ENCODE data around the gene ST6GALNAC3. TPM values are rescaled to one million over a fixed set of nuclear protein-coding genes. Genes with fewer than 3 reads are reported as not detected.

Gene ST6GALNAC3
- total RNA-seq, 1 experiment from 2014 or later = 0.03 TPM

GRCh38 chr1:76029331-76029730 lies 45.2 kb upstream of the ST6GALNAC3 start:
- POLR2A ChIA-PET = no interaction called here
- H3K4me1 ChIP-seq (ENCODE audit: control insufficient read depth, insufficient read depth, low read length) = no peaks in the 10 kb centered on the region
- no peak overlapping the region for H3K27ac ChIP-seq (ENCODE audit: low read length)
- DNase-seq (ENCODE audit: low read depth, low spot score) (no peak), ATAC-seq (no peak)
- in situ Hi-C loops (cut with HindIII; ENCODE audit: low pct_unique_long_range_greater_than_20kb, low sequenced_read_pairs) = no loop called here
- no peaks in the 10 kb centered on the region for H3K36me3 ChIP-seq (ENCODE audit: control insufficient read depth, insufficient read depth, low read length)
- TF ChIP-seq POLR2AphosphoS5 (IDR thresholded peaks at IDR 0.05; ENCODE audit: low read depth, low read length) = no peak
- no peak for TF ChIP-seq CTCF (IDR thresholded peaks at IDR 0.05)
- TF ChIP-seq TCF7L2 (IDR thresholded peaks at IDR 0.05; ENCODE audit: low read depth, low read length) = no peak
- no peak for TF ChIP-seq SIN3A (IDR thresholded peaks at IDR 0.05; ENCODE audit: borderline replicate concordance, insufficient read depth, low read depth, low read length)
- no peak for TF ChIP-seq REST (IDR thresholded peaks at IDR 0.05; ENCODE audit: insufficient read depth in 1 of 2, low read depth in 2 of 2, low read length in 1 of 2)
- no TSS peak for BruUV-seq (replicated peaks)
- no peaks in the 10 kb centered on the region for H3K9me3 ChIP-seq (ENCODE audit: control insufficient read depth, insufficient read depth, low read depth, low read length)
- intact Hi-C loops (cut with micrococcal nuclease; ENCODE audit: unreplicated experiment) = no loop called here
- CTCF ChIA-PET = no interaction called here
- H3K27me3 ChIP-seq (ENCODE audit: control insufficient read depth, insufficient read depth, low read length) = peaks cover 2% of the 10 kb centered on the region; the same call in 1 of the 2 replicates
- no peak overlapping the region for H3K4me3 ChIP-seq (ENCODE audit: low read depth in 2 of 2, low read length in 2 of 2)

GRCh38 chr1:76031496-76031895 lies 43.0 kb upstream of the ST6GALNAC3 start:
- ATAC-seq = no peak

GRCh38 chr1:76033800-76034475 lies 40.6 kb upstream of the ST6GALNAC3 start:
- peaks cover 2% of the 10 kb centered on the region; the same call in 1 of the 2 replicates for H3K27me3 ChIP-seq (ENCODE audit: control insufficient read depth, insufficient read depth, low read length)
- no peaks in the 10 kb centered on the region for H3K36me3 ChIP-seq (ENCODE audit: control insufficient read depth, insufficient read depth, low read length)
- H3K27ac ChIP-seq (ENCODE audit: low read length) = no peak overlapping the region
- no peak for ATAC-seq
- ChIA-PET POLR2A (no interaction called here), CTCF (no interaction called here)
- no peak overlapping the region for H3K4me3 ChIP-seq (ENCODE audit: low read depth in 2 of 2, low read length in 2 of 2)
- no peaks in the 10 kb centered on the region for H3K9me3 ChIP-seq (ENCODE audit: control insufficient read depth, insufficient read depth, low read depth, low read length)
- intact Hi-C loops (cut with micrococcal nuclease; ENCODE audit: unreplicated experiment) = no loop called here
- BruUV-seq (replicated peaks) = no TSS peak
- no peak for TF ChIP-seq REST (IDR thresholded peaks at IDR 0.05; ENCODE audit: insufficient read depth in 1 of 2, low read depth in 2 of 2, low read length in 1 of 2)
- no peak for TF ChIP-seq CTCF (IDR thresholded peaks at IDR 0.05)
- TF ChIP-seq SIN3A (IDR thresholded peaks at IDR 0.05; ENCODE audit: borderline replicate concordance, insufficient read depth, low read depth, low read length) = no peak
- TF ChIP-seq POLR2AphosphoS5 (IDR thresholded peaks at IDR 0.05; ENCODE audit: low read depth, low read length) = no peak
- no peak for TF ChIP-seq TCF7L2 (IDR thresholded peaks at IDR 0.05; ENCODE audit: low read depth, low read length)
- in situ Hi-C loops (cut with HindIII; ENCODE audit: low pct_unique_long_range_greater_than_20kb, low sequenced_read_pairs) = no loop called here
- H3K4me1 ChIP-seq (ENCODE audit: control insufficient read depth, insufficient read depth, low read length) = no peaks in the 10 kb centered on the region
- DNase-seq (ENCODE audit: low read depth, low spot score) = no peak

More at GRCh38 chr1:76031496-76031895, 43.0 kb upstream of the ST6GALNAC3 start:
- DNase-seq (ENCODE audit: low read depth, low spot score) = no peak
- ChIA-PET POLR2A (no interaction called here), CTCF (no interaction called here)
- intact Hi-C loops (cut with micrococcal nuclease; ENCODE audit: unreplicated experiment) = no loop called here
- no peak overlapping the region for H3K27ac ChIP-seq (ENCODE audit: low read length)
- H3K9me3 ChIP-seq (ENCODE audit: control insufficient read depth, insufficient read depth, low read depth, low read length) = no peaks in the 10 kb centered on the region
- H3K4me3 ChIP-seq (ENCODE audit: low read depth in 2 of 2, low read length in 2 of 2) = no peak overlapping the region
- H3K36me3 ChIP-seq (ENCODE audit: control insufficient read depth, insufficient read depth, low read length) = no peaks in the 10 kb centered on the region
- H3K4me1 ChIP-seq (ENCODE audit: control insufficient read depth, insufficient read depth, low read length) = no peaks in the 10 kb centered on the region
- TF ChIP-seq TCF7L2 (IDR thresholded peaks at IDR 0.05; ENCODE audit: low read depth, low read length) (no peak), SIN3A (IDR thresholded peaks at IDR 0.05; ENCODE audit: borderline replicate concordance, insufficient read depth, low read depth, low read length) (no peak), POLR2AphosphoS5 (IDR thresholded peaks at IDR 0.05; ENCODE audit: low read depth, low read length) (no peak)
- H3K27me3 ChIP-seq (ENCODE audit: control insufficient read depth, insufficient read depth, low read length) = no peaks in the 10 kb centered on the region
- no TSS peak for BruUV-seq (replicated peaks)
- in situ Hi-C loops (cut with HindIII; ENCODE audit: low pct_unique_long_range_greater_than_20kb, low sequenced_read_pairs) = no loop called here
